ENCODE data around the gene ZNRF3.

Gene ZNRF3

GRCh38 chr22:28949788-28950187 is 66.4 kb downstream of the ZNRF3 start:
- in situ Hi-C loops (cut with MboI; ENCODE audit: low sequenced_read_pairs), result no loop called here

- in situ Hi-C loops (cut with MboI; ENCODE audit: low sequenced_read_pairs), result no loop called here
Measured at GRCh38 chr22:28950617-28951411, 67.4 kb downstream of the ZNRF3 start.

- in situ Hi-C loops (cut with MboI; ENCODE audit: low sequenced_read_pairs), result no loop called here
Measured at GRCh38 chr22:28951530-28951929, 68.2 kb downstream of the ZNRF3 start.

- in situ Hi-C loops (cut with MboI; ENCODE audit: low sequenced_read_pairs), result no loop called here
Measured at GRCh38 chr22:28951969-28952521, 68.7 kb downstream of the ZNRF3 start.

- in situ Hi-C loops (cut with MboI; ENCODE audit: low sequenced_read_pairs), result no loop called here
Measured at GRCh38 chr22:28952857-28953256, 69.5 kb downstream of the ZNRF3 start.

GRCh38 chr22:28953403-28953802 is 70.0 kb downstream of the ZNRF3 start:
- in situ Hi-C loops (cut with MboI; ENCODE audit: low sequenced_read_pairs), result no loop called here

- in situ Hi-C loops (cut with MboI; ENCODE audit: low sequenced_read_pairs), result no loop called here
Measured at GRCh38 chr22:28953976-28954880, 70.9 kb downstream of the ZNRF3 start.

GRCh38 chr22:28955817-28956216 is 72.4 kb downstream of the ZNRF3 start:
- in situ Hi-C loops (cut with MboI; ENCODE audit: low sequenced_read_pairs), result no loop called here

GRCh38 chr22:28956506-28956905 is 73.1 kb downstream of the ZNRF3 start:
- in situ Hi-C loops (cut with MboI; ENCODE audit: low sequenced_read_pairs), result no loop called here

GRCh38 chr22:28958611-28959010 is 75.2 kb downstream of the ZNRF3 start:
- in situ Hi-C loops (cut with MboI; ENCODE audit: low sequenced_read_pairs), result no loop called here

GRCh38 chr22:28962042-28962554 is 78.7 kb downstream of the ZNRF3 start:
- in situ Hi-C loops (cut with MboI; ENCODE audit: low sequenced_read_pairs), result no loop called here

- in situ Hi-C loops (cut with MboI; ENCODE audit: low sequenced_read_pairs), result no loop called here
Measured at GRCh38 chr22:28963362-28963761, 80.0 kb downstream of the ZNRF3 start.

- in situ Hi-C loops (cut with MboI; ENCODE audit: low sequenced_read_pairs), result no loop called here
Measured at GRCh38 chr22:28967163-28967665, 83.8 kb downstream of the ZNRF3 start.

GRCh38 chr22:28967969-28968368 is 84.6 kb downstream of the ZNRF3 start:
- in situ Hi-C loops (cut with MboI; ENCODE audit: low sequenced_read_pairs), result no loop called here

- in situ Hi-C loops (cut with MboI; ENCODE audit: low sequenced_read_pairs), result no loop called here
Measured at GRCh38 chr22:28969401-28970168, 86.2 kb downstream of the ZNRF3 start.

- in situ Hi-C loops (cut with MboI; ENCODE audit: low sequenced_read_pairs), result no loop called here
Measured at GRCh38 chr22:28973352-28973751, 90.0 kb downstream of the ZNRF3 start.

GRCh38 chr22:28977060-28977459 is 93.7 kb downstream of the ZNRF3 start:
- in situ Hi-C loops (cut with MboI; ENCODE audit: low sequenced_read_pairs), result no loop called here

GRCh38 chr22:28977481-28977971 is 94.2 kb downstream of the ZNRF3 start:
- in situ Hi-C loops (cut with MboI; ENCODE audit: low sequenced_read_pairs), result no loop called here

GRCh38 chr22:28978158-28978557 is 94.8 kb downstream of the ZNRF3 start:
- in situ Hi-C loops (cut with MboI; ENCODE audit: low sequenced_read_pairs), result no loop called here
